BJ (cell line): ENCODE results near the gene BCAS4. TPM values are rescaled to one million over a fixed set of nuclear protein-coding genes. Genes with fewer than 3 reads are reported as not detected.

Experiments
- CTCF ChIA-PET: fragments of 350-600 bp; formaldehyde crosslinking; extraction: SDS; loops from one replicate; lab custom pipeline; 2021; ENCODE audit warnings: antibody characterized with exemption, inconsistent platforms; lab: Yijun Ruan, JAX
- POLR2A ChIA-PET: fragments of 300-600 bp; sonication (Branson Sonifier 250); formaldehyde crosslinking; extraction: SDS; loops from one replicate; lab custom pipeline; 2021; ENCODE audit warnings: antibody characterized with exemption; lab: Charles Lee
- DNase-seq: peaks from one replicate; pipeline ENCODE4 v3.0.0-alpha.2; 2011; ENCODE audit warnings: low read depth
- H3K27me3 ChIP-seq: 2 replicates; pipeline ENCODE4 v1.6.0; 2011; ENCODE audit warnings: low read length; ENCODE audit not compliant: control insufficient read depth, insufficient read depth
- H3K36me3 ChIP-seq: 2 replicates; pipeline ENCODE4 v1.5.1; 2011; ENCODE audit warnings: low read length; ENCODE audit not compliant: control insufficient read depth, insufficient read depth
- H3K4me3 ChIP-seq: 2 replicates; pipeline ENCODE4 v1.5.1; 2011; ENCODE audit warnings: low read depth, mild to moderate bottlenecking, control low read depth, low read length
- polyA plus RNA-seq: library from polyadenylated mRNA; depleted of rRNA; stranded (reverse); fragments of >200 nt; gene quantifications from 2 replicates; pipeline ENCODE4 v1.2.3, GENCODE V29; 2011
- TF ChIP-seq, protein P1 (sequence below): IDR thresholded peaks from 2 replicates; pipeline ENCODE4 v1.5.1; 2011; ENCODE audit warnings: low read depth, mild to moderate bottlenecking, control low read depth, inconsistent platforms, low read length, moderate library complexity; ENCODE audit not compliant: insufficient read depth

BCAS4 gene
- polyA plus RNA-seq, 1 experiment: 31.6 TPM

DNA sequence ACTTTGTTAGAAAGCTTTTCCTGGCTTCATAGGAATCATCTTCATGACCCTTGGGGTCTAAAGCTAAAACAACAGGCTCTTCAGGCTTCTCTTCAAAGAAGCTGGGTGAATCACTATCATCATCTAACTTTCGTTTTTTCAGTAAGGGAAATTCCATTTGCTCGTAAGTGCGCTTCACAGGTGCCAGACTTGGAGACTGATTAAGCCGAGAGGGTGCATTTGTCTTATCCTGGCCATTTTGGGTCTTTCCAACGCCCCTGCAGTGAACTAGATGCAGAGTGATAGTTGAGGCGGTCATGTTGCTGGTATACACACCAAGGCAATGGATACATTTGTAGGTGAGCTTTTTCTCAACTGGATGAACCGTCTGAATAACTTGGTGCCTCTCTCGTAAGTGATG lies 97.5 kb downstream of the BCAS4 start:
- H3K4me3 ChIP-seq: no peak overlapping the region
- DNase-seq: no peak
- TF ChIP-seq, protein P1, sequence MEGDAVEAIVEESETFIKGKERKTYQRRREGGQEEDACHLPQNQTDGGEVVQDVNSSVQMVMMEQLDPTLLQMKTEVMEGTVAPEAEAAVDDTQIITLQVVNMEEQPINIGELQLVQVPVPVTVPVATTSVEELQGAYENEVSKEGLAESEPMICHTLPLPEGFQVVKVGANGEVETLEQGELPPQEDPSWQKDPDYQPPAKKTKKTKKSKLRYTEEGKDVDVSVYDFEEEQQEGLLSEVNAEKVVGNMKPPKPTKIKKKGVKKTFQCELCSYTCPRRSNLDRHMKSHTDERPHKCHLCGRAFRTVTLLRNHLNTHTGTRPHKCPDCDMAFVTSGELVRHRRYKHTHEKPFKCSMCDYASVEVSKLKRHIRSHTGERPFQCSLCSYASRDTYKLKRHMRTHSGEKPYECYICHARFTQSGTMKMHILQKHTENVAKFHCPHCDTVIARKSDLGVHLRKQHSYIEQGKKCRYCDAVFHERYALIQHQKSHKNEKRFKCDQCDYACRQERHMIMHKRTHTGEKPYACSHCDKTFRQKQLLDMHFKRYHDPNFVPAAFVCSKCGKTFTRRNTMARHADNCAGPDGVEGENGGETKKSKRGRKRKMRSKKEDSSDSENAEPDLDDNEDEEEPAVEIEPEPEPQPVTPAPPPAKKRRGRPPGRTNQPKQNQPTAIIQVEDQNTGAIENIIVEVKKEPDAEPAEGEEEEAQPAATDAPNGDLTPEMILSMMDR: no peak
- POLR2A ChIA-PET: interaction anchor here (0.6 kb wide), 1 partner anchor 73 kb away, joined by 9 read pairs; no protein-coding TSS in a partner anchor
- CTCF ChIA-PET: interaction anchor here (0.8 to 2.0 kb wide), 5 partner anchors 9 to 98 kb away, joined by 3 to 5 read pairs (median 3); partner anchors contain the start of gene BCAS4
- H3K27me3 ChIP-seq: no peaks in the 10 kb centered on the region
- peaks cover 19% of the 10 kb centered on the region for H3K36me3 ChIP-seq

DNA sequence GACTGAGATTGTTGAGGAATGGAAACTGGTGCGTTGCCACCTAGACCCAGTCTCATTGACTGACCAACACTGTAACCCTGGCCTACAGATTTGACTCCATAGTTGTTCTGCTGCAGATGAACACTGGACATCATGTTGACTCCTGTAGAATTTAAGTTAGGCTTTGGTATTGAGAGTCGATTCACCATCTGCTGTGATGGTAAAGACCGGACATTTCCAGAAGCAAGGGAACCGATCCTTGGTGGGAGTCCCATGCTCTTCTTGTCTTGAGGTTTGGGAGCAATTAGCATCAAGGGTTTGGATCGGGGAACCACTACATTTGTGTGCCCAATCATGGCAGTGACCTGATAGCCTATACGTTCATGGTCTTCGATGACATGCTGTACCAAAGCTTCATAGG lies 98.8 kb downstream of the BCAS4 start:
- DNase-seq: no peak
- H3K36me3 ChIP-seq: peaks cover 27% of the 10 kb centered on the region
- no peaks in the 10 kb centered on the region for H3K27me3 ChIP-seq
- TF ChIP-seq, protein P1: no peak
- H3K4me3 ChIP-seq: no peak overlapping the region
- POLR2A ChIA-PET: no interaction called here
- CTCF ChIA-PET: interaction anchor here (1.4 kb wide), 1 partner anchor 36 kb away, joined by 3 read pairs; no protein-coding TSS in a partner anchor

DNA sequence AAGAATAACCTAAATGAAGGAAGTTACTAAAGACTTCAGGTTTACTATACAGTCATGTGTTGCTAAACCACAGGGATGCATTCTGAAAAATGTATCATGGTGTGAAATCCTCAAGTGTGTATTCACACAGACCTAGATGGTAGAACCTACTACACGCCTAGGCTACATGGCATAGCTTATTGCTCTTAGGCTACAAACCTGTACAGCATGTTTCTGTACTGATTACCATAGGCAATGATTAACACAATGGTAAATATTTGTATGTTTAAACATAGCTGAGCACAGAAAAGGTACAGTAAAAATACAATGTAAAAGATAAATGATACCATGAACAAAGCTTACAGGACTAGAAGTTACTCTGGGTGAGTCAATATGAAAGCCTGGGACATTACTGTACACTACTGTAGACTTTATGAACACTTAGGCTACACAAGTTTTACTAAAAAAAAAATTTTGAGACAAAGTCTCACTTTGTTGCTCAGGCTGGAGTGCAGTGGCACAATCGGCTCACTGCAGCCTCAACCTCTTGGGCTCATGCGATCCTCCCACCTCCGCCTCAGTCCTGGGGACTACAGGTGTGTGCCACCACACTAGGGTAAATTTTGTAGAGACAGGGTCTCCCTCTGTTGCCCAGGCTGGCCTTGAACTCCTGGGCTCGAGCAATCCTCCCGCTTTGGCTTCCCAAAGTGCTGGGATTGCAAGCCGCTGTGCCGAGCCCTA lies 100.4 kb downstream of the BCAS4 start:
- H3K4me3 ChIP-seq: no peak overlapping the region
- ChIA-PET CTCF (interaction anchor here (1.9 to 2.4 kb wide), 2 partner anchors 34 to 101 kb away, joined by 6 to 11 read pairs; partner anchors contain the start of gene BCAS4), POLR2A (no interaction called here)
- TF ChIP-seq, protein P1: no peak
- DNase-seq: no peak
- H3K27me3 ChIP-seq: no peaks in the 10 kb centered on the region
- peaks cover 27% of the 10 kb centered on the region for H3K36me3 ChIP-seq

DNA sequence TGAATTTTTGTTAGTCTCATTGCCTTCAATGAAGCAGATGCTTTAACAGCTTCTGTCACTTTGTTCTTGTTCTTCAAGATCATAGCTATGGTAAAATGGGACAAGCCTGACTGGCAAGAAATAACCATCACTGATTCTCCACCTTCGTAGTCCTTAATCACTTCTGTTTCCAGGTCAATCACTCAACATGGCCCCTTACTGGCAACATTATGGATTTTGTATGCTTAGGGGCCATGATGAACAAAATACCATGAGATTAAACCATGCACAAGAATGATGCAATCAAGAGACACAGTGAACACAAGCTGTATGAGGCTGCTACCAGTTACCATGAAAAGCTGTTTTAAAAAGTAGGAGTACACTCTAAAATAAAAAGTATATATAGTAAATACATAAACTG lies 103.6 kb downstream of the BCAS4 start:
- CTCF ChIA-PET: interaction anchor here (0.6 to 1.5 kb wide), 3 partner anchors 10 to 438 kb away, joined by 3 to 6 read pairs (median 3); no protein-coding TSS in a partner anchor

DNA sequence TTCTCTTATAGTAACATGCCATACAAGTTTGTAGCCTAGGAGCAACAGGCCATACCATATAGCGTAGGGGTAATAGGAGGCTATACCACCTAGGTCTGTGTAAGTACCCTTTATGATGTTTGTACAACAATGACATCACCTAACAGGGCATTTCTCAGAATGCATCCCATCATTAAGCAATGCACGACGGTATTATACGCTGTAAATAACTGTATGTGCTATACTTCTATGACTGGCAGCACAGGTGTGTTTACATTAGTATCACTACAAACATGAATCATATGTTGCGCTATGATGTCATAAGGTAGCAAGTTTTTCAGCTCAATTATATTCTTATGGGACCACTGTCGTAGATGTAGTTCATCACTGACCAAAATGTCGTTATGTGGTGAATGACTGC lies 105.4 kb downstream of the BCAS4 start:
- H3K4me3 ChIP-seq: no peak overlapping the region
- CTCF ChIA-PET: interaction anchor here (2.0 kb wide), 1 partner anchor 9 kb away, joined by 6 read pairs; no protein-coding TSS in a partner anchor
- POLR2A ChIA-PET: no interaction called here
- no peaks in the 10 kb centered on the region for H3K27me3 ChIP-seq
- peaks cover 17% of the 10 kb centered on the region for H3K36me3 ChIP-seq
- TF ChIP-seq, protein P1: no peak
- no peak for DNase-seq

More for the DNA sequence above, 103.6 kb downstream of the BCAS4 start:
- Histone ChIP-seq H3K36me3 (peaks cover 21% of the 10 kb centered on the region), H3K27me3 (no peaks in the 10 kb centered on the region), H3K4me3 (no peak overlapping the region)
- DNase-seq: no peak
- POLR2A ChIA-PET: no interaction called here
- TF ChIP-seq, protein P1: no peak
